ENCODE results near the gene CADM2.

The CADM2 gene

DNA sequence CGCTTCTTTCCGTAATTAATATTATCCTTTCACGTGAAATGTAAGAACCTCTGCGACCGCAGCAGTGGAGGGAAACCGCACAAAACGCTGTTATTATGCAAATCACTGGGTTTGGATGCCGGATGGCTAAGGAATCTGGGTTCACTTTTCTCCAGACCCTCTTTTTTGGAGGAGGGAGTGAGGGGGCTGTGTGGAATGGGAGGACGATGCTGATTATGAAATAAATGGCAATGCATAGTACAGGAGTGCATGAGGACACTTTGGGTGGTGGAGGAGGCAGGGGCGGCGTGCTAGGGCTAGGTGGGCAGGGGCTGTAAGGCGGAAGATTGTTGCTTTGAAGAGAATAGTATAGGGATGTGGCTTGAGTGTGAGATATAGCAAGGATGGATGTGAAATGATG lies 1.8 kb downstream of the CADM2 start:
- DNase-seq (ENCODE audit: low spot score) = no peak
- Histone ChIP-seq H3K4me3 (peak overlapping the region; percentile 20), H3K27ac (no peak overlapping the region)
- TF ChIP-seq CTCF (IDR thresholded peaks at IDR 0.05) = no peak

DNA sequence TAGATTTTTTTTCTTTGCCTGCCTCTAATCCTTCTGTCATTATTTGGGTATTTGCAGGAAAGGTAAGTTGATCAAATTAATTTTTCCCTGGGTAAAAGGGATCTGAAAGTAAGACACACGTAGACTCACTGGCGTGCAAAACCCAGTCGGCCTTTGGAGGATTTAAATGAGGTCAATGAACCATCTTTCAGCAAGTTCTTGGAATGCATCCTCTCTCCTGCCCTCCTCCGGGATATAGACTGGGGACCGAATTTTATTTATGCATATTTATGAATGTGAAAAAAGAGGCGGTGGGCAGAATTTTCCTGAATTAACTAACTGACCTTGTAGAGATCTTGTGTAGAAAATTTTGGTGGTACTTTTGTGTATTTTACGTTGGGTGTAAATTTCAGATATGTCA lies 2.2 kb downstream of the CADM2 start:
- peak overlapping the region; percentile 39 for H3K4me3 ChIP-seq
- DNase-seq (ENCODE audit: low spot score) = no peak
- no peak for TF ChIP-seq CTCF (IDR thresholded peaks at IDR 0.05)
- no peak overlapping the region for H3K27ac ChIP-seq

DNA sequence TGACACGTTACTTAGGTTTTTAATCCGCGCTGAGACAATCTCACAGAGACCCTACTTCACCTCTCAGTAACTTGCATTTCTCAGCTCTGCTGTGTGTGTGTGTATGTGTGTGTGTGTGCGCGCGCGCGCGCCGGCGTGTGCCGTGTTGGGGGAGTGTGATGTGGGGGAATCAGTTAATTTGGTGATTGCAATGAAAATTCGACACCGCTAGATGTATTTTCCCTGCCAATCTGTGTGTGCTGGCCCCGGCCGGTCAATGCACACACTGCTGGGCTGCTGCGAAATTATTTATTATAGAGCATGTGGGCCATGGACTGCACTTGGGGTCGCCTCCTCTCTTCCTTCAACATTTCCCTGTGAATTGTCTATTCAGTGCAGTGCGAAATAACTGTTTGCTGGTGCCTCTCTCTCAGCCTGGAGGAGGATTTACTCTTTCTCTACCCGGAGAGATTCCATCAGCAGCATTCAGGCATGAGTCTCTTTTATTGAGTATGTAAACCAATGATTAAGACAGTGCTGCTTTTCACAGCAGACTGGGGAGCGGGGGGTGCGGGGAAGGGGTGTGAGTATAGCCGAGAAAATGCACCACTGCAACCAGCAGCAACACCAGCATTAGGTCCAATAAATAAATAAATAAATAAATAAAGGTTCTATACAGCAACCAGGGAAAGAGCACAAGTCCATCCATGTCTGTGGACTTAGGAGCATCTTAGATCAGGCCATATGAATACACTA lies 2.9 kb downstream of the CADM2 start:
- H3K27ac ChIP-seq = no peak overlapping the region
- TF ChIP-seq CTCF (IDR thresholded peaks at IDR 0.05) = no peak
- H3K4me3 ChIP-seq = peak overlapping the region; percentile 39
- no peak for DNase-seq (ENCODE audit: low spot score)

DNA sequence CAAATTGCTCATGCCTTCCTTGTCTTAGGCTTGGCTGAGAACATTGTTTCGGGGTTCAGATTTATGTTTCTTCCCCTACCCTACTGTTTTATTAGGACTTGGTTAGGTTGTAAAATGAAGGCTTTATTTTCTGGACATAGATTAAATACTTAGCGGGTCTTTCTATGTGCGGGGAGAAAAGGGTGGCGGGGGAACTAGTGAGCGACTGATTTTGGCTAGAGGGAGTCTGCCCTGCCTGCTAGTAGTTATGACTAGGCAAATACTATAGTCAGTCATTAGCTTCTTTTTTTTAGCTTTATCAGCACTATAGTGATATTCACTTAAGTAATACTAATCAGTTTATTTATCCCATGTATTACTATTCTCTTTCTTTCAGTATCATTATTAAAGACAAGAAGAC lies 3.6 kb downstream of the CADM2 start:
- Histone ChIP-seq H3K4me3 (no peak overlapping the region), H3K27ac (no peak overlapping the region)
- no peak for DNase-seq (ENCODE audit: low spot score)
- TF ChIP-seq CTCF (IDR thresholded peaks at IDR 0.05) = no peak

- TF ChIP-seq CTCF (IDR thresholded peaks at IDR 0.05) = no peak
- DNase-seq (ENCODE audit: low spot score) = no peak
- Histone ChIP-seq H3K4me3 (no peak overlapping the region), H3K27ac (no peak overlapping the region)
Measured at GRCh38 chr3:84963137-84963536, 4.3 kb downstream of the CADM2 start.

DNA sequence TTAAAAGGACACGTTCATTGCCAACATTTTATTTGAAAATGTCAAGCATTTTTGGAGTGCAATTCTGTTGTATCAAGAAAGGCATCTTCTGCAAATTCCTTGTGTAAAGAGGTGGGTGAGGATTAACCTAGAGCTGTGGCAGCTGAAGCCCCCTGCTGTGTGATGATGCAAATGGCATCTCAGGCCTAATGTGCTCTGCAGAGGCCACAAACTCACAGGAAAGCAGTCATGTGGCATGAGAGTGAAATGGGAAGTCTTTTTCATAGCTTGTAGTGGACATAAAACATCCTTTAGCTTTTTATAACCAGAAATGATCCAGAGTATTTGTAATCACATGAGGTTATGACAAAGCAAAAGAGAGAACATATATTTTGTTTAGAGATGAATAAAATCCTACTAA lies 6.4 kb downstream of the CADM2 start:
- no peak for DNase-seq (ENCODE audit: low spot score)
- Histone ChIP-seq H3K4me3 (no peak overlapping the region), H3K27ac (no peak overlapping the region)
- TF ChIP-seq CTCF (IDR thresholded peaks at IDR 0.05) = no peak

DNA sequence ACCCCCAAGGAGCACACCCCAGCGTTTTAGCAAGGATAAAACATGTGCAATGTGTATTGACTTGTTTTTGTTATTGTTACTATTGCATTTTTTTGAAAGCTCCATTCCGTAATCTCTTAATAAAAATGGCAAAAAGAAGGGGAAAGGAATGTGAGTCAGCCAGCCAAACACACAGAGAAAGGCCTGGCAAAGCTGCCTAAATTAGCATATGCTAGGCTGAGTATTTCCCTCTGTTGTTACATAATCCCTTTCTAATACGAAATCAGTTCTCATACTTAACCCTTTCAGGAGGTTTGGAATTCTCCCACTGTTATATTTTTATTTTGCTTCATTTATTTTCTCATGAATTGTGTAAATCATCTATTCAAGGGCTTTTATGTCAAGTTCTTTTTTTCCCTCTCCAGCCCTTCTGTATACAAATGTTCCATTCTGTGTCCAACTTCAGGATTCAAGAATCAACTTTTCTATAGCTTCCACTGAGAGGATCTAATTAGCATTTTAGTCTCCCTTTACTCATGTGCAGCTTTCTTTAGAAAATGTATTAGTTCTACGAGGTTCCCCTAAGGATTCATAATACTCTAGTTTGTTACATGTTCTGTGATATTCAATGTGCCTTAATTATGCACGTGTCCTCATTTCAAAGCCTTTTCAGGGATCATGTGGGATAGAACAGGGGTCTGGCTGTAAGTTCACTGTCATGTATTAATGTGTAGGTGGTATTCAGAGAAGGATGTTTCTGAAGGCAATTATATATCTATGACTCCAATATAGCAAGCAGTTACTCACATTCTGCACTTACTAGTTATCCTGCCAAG lies 9.2 kb downstream of the CADM2 start:
- no peak overlapping the region for H3K4me3 ChIP-seq
- TF ChIP-seq CTCF (IDR thresholded peaks at IDR 0.05) = no peak
- no peak overlapping the region for H3K27ac ChIP-seq
- no peak for DNase-seq (ENCODE audit: low spot score)

All from coronary artery (tissue), 2 donors.